Choroid plexus epithelial cell (primary cell): ENCODE results near the gene DDX51.
A peak's percentile ranks its signal among the peaks of the same experiment; 100 is the strongest.

Source experiments
- DNase-seq: peaks from one replicate; pipeline ENCODE4 v3.0.0-alpha.2; 2010; ENCODE audit warnings: low read depth
- H3K4me3 ChIP-seq: 2 replicates; pipeline ENCODE4 v1.5.1; 2011; ENCODE audit warnings: low read depth, mild to moderate bottlenecking, control low read depth, low read length, moderate library complexity
- CTCF ChIP-seq: conservative IDR thresholded peaks from 2 replicates; pipeline ENCODE4 v1.5.1; 2011; ENCODE audit warnings: low read depth, mild to moderate bottlenecking, control low read depth, inconsistent platforms, low read length, moderate library complexity

DDX51 gene

DNA sequence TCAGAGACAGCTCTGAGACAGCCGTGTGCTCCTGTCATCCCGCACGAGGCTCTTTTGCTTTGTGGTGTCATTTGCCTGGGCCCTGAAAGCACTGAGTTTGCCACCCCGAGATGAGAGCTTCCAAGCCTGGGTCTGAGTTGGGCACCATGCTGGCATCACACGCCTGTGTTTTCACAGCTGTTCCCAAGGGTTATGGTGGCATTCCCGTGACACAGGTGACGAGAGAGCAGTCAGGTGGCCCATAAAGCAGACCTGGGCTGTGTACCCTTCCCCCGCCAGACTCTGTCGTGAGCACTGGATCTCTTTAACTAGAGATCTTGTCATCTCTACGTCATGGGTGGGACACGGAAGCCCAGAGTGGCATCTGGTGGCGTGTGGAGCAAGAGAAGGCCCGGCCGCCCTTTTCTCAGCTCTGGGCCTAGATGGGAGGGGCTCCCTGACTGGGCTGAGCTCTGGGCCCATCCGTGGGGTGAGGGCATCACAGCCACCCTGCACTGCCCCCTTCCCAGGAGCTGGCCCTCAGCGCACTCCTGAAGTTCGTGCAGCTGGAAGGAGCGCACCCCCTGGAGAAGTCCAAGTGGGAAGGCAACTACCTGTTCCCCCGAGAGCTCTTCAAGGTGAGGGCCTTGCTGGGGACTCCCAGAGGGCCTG is 2.8 kb upstream of the DDX51 start:
- H3K4me3 ChIP-seq = no peak overlapping the region
- TF ChIP-seq CTCF = no peak
- no peak for DNase-seq

DNA sequence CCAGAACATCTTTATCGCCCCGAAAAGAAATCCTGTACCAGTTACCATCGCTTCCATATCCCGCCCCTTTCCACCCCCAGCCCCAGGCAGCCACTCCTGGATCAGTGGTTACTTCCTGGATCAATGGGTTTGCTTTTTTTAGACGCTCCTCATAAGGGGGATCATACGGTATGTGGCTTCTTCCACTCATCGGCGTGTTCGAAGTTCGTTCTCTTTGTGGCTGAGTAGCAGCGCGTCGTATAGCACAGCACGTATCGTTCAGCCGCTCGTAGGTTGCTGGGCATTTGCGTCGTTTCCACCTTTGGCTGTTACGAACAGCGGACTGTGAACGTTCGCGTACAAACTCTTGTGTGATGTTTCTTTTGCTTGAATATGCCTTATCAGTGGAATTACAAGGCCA is 2.0 kb upstream of the DDX51 start:
- TF ChIP-seq CTCF = no peak
- no peak for DNase-seq
- no peak overlapping the region for H3K4me3 ChIP-seq

- H3K4me3 ChIP-seq = peak overlapping the region; percentile 91
- TF ChIP-seq CTCF = no peak
- DNase-seq = no peak
Observed at GRCh38 chr12:132145334-132145733, 1.2 kb upstream of the DDX51 start.

GRCh38 chr12:132144810-132145168 is 670 bp upstream of the DDX51 start:
- H3K4me3 ChIP-seq = peak overlapping the region; percentile 91
- TF ChIP-seq CTCF = no peak
- DNase-seq = no peak

- no peak for TF ChIP-seq CTCF
- DNase-seq = no peak
- H3K4me3 ChIP-seq = peak overlapping the region; percentile 91
Observed at GRCh38 chr12:132143336-132144071, 615 bp downstream of the DDX51 start.

DNA sequence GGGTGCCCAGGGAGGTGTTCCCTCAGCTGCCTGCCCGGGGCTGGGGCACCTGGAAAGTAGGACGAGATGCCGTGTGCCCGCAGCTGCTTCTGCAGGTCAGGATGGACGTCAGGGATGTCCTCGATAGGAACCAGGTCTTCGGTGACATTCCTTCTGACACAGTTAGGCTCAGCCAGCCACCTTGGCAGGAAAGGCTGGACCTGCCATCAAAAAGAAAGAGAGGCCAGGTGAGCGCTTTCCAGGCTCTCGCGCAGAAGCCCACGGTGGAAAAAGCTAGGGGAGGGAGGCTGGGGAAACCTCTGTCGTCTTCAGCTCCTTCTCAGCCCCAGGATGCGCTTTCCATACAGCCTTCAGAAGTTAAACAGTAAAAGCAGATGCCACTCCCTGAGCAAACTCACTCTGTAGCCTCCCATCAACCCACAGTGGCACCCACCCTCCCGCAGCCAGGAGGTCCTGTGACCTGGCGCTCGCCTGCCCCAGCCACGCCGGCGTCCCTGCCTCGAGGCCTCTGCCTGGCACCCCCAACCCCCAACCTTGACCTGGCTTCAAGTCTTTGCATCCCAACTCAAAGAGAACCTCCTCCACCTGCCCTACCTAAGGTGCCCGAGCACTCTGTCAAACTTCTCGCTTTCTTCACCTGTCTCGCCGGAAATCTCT is 1.3 kb downstream of the DDX51 start:
- no peak for TF ChIP-seq CTCF
- H3K4me3 ChIP-seq = peak overlapping the region; percentile 91
- DNase-seq = no peak
